GM18507 (cell line): Measurements from ENCODE around the gene SEMA3D.

Experiments used
- DNase-seq: peaks from one replicate; pipeline ENCODE4 v3.0.0; 2011; ENCODE audit warnings: low read depth; ENCODE audit not compliant: insufficient read length; ENCODE audit errors: extremely low spot score
- FAIRE-seq: peaks from 2 replicates; lab custom pipeline; 2011; peaks lifted over from hg19 to GRCh38; lab: Jason Lieb, UNC

The SEMA3D gene

GRCh38 chr7:85186521-85187241, at the start of gene SEMA3D:
SEMA3D (minus strand) TSS chr7:85187056; CDS start chr7:85121891, 65,165 bp downstream.
- DNase-seq = peak; percentile 23
- FAIRE-seq = peak; percentile 47

DNA sequence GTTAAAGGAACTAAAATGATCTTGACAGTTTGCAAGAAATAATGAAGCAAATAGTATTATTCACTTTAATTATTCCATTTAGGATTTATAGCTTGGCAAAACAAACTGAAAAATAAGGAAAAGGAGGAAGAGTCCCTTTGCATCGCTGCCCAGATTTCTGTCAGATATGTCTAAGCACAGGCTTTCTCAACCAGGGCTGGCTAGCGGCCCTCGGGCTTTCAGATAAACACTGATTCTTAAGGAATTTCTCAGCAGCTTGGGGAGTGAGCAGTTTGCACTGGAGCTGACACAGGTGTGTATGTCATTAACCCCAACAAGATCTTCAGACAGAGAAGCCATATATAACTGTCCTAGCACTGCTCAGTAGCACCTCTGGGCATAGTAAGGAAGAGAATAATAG, 47.9 kb upstream of the SEMA3D start:
- FAIRE-seq (no peak), DNase-seq (no peak)

- FAIRE-seq (no peak), DNase-seq (no peak)
Observed at GRCh38 chr7:85232068-85232467, 45.2 kb upstream of the SEMA3D start.

GRCh38 chr7:85230623-85231022, 43.8 kb upstream of the SEMA3D start:
- FAIRE-seq (no peak), DNase-seq (no peak)

GRCh38 chr7:85229544-85229943, 42.7 kb upstream of the SEMA3D start:
- FAIRE-seq (no peak), DNase-seq (no peak)

DNA sequence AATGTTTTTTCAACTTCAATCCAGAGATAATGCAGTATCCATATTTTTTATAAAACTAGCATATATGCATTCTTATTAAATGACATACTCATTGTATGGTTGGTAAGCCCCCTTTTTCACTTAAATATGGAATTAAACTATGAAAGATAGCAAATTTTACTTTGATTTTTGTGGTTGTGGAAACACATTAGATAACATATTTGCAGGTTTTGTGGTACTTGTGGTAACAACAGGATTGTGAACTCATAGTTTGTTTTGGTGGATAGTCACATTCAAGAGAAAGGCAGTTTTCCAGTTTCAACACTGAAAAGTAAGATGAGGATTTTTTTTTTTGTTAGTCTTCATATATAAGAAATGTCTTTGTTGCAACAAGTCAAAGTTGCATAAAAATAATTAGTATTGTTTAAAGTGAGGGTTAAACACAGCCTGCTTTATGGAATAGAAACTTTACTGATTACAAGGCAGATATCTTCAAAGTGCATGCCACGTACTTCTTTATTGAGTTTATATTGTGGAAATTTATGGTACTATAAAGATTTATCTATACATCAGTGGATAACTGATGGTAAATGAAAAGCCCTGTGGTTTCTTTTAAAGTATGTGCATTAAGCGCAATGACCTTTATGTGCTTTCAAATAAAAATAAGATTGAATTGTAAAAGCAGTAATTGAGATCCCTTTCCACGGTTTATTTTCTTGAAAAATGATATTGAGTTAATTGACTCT, 39.7 kb upstream of the SEMA3D start:
- FAIRE-seq (no peak), DNase-seq (no peak)

GRCh38 chr7:85224171-85224570, 37.3 kb upstream of the SEMA3D start:
- no peak for FAIRE-seq

DNA sequence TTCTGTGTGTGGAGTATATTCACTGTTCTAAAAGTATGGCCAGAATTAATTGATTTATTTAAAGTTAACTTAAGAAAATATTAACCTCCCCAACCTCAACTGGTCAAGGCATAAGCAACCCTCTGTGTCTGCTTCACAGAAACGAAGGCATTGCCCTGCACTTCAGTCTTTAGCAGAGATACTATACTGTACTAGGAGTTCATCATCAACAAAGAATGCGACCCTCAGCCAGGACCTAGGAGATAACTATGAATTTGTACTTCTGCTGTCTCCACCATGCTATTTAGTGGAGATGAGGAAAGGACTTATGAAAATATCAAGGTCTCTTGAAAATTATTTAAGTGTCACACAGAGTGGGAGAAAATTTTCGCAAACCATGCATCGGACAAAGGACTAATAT, 35.7 kb upstream of the SEMA3D start:
- no peak for DNase-seq
- no peak for FAIRE-seq

More at GRCh38 chr7:85224171-85224570, 37.3 kb upstream of the SEMA3D start:
- DNase-seq = no peak

DNA sequence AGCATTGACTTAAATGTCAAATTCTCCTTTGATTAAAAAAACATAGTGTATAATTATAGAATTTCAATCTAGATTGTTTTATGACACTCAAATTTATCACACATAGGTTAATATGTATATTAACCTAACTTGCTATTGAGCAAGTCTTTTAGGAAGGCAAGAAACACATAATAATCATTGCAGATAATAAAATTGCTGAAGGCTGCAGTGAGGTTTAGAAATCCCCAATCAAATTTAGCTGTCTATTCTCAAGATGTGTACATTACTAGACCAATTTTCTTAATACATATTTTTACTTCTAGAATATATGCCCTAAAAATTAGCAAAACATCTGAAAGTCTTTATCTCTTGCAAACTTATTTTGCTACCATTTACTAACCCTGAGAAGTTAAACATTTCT, 34.9 kb upstream of the SEMA3D start:
- FAIRE-seq (no peak), DNase-seq (no peak)

- DNase-seq = no peak
Observed at GRCh38 chr7:85220651-85221050, 33.8 kb upstream of the SEMA3D start.

GRCh38 chr7:85220023-85220422, 33.2 kb upstream of the SEMA3D start:
- FAIRE-seq (no peak), DNase-seq (no peak)

More at GRCh38 chr7:85220651-85221050, 33.8 kb upstream of the SEMA3D start:
- FAIRE-seq = no peak

- DNase-seq (no peak), FAIRE-seq (no peak)
Observed at GRCh38 chr7:85217085-85217484, 30.2 kb upstream of the SEMA3D start.

- DNase-seq (no peak), FAIRE-seq (no peak)
Observed at GRCh38 chr7:85215098-85215497, 28.2 kb upstream of the SEMA3D start.

- DNase-seq (no peak), FAIRE-seq (no peak)
Observed at GRCh38 chr7:85213500-85213899, 26.6 kb upstream of the SEMA3D start.

GRCh38 chr7:85205754-85206153, 18.9 kb upstream of the SEMA3D start:
- DNase-seq (no peak), FAIRE-seq (no peak)

DNA sequence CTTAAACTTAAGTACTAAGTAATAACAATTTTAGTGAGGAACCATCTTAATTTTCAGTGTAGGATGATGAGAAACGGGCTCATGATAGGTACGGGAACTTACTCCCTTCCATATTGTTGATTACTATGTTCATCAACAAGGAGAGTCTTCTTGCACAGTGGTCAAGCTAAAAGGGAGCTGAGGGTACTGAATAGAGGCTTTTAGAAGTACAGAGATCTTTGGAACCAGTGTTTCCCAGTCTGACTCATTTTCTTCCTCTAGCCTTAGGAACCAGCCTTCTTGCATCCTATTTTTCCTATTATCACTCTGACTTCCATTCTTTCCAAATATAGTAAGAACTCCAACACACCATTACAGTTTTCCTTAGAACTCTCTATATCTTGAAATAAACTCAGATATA, 17.6 kb upstream of the SEMA3D start:
- FAIRE-seq = no peak
- no peak for DNase-seq

DNA sequence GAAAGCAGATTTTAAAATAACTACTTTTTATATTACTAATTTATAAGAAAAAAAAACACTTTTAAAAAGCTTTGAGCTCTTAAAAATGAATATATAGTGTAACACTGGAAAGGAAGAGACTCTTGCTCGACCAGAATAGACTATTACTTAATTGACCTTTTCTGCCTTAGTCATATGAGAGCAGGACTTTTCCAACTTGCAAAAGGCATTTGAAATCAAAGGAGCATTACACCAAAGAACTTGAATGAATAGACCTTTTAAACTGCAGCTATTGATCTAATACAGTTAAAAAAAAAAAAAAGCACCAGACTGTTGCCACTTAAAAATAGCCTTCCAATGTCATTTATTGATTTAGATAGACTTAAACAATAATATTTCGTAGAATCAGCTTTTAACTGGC, 17.2 kb upstream of the SEMA3D start:
- DNase-seq (no peak), FAIRE-seq (no peak)

DNA sequence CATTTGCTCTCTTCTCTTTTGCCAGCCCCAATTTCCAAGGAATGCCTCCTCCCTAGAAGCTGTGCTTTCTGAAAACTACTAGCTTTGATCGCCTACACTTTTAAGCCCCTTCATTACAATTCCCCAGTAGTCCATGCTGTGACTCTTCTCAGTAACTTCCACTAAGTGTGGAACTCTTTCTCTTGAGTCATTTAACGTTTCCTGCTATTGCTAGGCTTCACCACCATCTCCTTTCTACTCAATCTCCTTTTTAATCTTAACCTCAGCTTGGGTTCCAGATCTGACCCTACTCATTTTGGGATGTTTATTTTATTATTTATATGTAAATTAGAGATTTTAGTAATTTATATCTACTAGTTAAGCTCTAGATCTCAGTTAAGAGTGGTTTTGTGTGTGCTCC, 14.4 kb upstream of the SEMA3D start:
- FAIRE-seq (no peak), DNase-seq (no peak)

GRCh38 chr7:85196696-85197095, 9.8 kb upstream of the SEMA3D start:
- no peak for FAIRE-seq

GRCh38 chr7:85191383-85191782, 4.5 kb upstream of the SEMA3D start:
- no peak for FAIRE-seq
- no peak for DNase-seq

More at GRCh38 chr7:85196696-85197095, 9.8 kb upstream of the SEMA3D start:
- no peak for DNase-seq

GRCh38 chr7:85186083-85186520, 754 bp downstream of the SEMA3D start:
- DNase-seq (no peak), FAIRE-seq (no peak)
